Measurements from ENCODE around the gene DHX29.

GRCh38 chr5:55331321-55331720 is 23.8 kb upstream of the DHX29 start:
- no peak for TF ChIP-seq POLR2A (IDR thresholded peaks at IDR 0.05)
- TF ChIP-seq CTCF (IDR thresholded peaks at IDR 0.05), result no peak

Measured in thyroid gland (tissue), 4 donors.